ENCODE results near the gene KLF13.

- no peak for TF ChIP-seq POLR2A (IDR thresholded peaks at IDR 0.05; ENCODE audit: extremely low read depth, insufficient read length)
- no peak for TF ChIP-seq CTCF (IDR thresholded peaks at IDR 0.05; ENCODE audit: low read depth, low read length)
Observed at GRCh38 chr15:31337352-31338031, 10.9 kb downstream of the KLF13 start.
